Left hindlimb (tissue), 1 donor: Measurements from ENCODE around the gene FUT6.

Experiments used
- DNase-seq: peaks from one replicate; pipeline ENCODE4 v3.0.0-alpha.2; 2018

The FUT6 gene

GRCh38 chr19:5827891-5828660 is 11.4 kb downstream of the FUT6 start:
- DNase-seq: peak; percentile 97

GRCh38 chr19:5827342-5827890 is 12.1 kb downstream of the FUT6 start:
- no peak for DNase-seq

- DNase-seq: peak; percentile 67
Measured at GRCh38 chr19:5826531-5827341, 12.8 kb downstream of the FUT6 start.

DNA sequence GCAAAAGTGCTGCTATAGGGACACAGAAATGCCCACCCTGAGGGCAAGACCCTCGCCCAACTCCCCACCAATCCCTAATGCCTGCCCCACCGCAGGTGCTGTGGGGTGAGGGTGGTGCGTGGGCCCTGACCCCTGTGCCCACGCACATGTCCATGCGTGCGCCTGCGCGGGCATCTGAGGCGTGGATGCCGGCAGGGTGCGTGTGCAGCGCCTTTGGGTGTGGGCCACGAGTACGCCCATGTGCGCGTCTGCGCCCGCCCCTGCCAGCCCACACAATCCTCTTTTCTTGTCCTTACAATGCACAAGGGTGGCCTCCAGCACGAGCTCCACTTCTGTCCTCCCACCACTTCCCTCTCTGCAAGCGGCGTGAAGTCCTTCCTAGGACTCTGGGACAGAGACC is 14.3 kb downstream of the FUT6 start:
- DNase-seq: no peak

DNA sequence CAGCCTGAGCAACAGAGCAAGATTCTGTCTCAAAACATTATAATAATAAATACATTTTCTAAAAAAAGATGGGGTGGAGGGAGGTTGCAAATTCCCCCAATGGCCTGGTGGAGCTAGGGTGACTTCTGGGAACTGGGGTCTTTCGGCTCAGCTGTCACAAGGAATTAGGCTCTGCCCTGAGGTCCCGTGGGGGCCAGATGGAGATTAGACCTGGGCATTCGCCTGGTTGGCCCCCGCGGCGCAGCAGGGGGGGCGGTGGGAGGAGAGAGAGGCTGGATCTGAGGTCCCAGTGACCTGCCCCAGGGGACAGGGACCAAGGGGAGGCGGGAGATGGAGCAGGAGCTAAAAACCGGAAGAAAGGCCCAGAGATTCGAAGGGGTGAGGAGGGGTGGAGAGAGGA is 14.8 kb downstream of the FUT6 start:
- DNase-seq: no peak

GRCh38 chr19:5823579-5824281 is 15.8 kb downstream of the FUT6 start:
- DNase-seq: no peak

- DNase-seq: no peak
Measured at GRCh38 chr19:5822181-5822844, 17.2 kb downstream of the FUT6 start.

DNA sequence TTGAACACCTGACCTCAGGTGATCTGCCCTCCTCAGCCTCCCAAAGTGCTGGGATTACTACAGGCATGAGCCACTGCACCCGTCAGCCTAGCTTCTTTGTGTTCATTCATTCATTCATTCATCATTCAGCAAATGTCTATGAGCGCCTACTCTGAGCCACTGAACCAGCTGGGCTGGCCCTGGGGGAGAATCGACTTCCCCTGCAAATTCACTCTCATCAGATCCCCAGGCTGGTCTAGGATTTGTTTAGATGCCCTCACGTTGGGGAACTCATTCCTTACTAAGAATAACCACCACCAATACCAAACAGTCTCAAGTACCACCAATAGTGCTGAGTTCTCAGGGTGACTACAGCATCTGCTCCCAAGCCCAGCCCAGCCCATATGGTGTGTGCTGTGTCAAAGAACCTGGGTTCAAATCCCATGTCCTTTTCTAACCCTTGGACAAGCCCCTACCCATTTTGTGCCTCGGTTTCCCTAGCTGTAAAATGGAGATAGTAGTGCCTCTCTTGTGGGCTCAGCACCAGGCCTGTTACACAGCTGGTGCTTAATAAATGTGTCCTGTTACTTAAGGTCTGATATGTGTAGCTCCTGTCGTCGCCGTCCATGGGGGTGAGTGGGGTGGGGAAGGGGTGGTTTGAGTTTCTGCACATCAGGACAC is 17.9 kb downstream of the FUT6 start:
- no peak for DNase-seq

- DNase-seq: no peak
Measured at GRCh38 chr19:5820785-5821184, 18.7 kb downstream of the FUT6 start.

GRCh38 chr19:5818594-5818993 is 20.9 kb downstream of the FUT6 start:
- DNase-seq: no peak

GRCh38 chr19:5817218-5817617 is 22.3 kb downstream of the FUT6 start:
- DNase-seq: no peak

DNA sequence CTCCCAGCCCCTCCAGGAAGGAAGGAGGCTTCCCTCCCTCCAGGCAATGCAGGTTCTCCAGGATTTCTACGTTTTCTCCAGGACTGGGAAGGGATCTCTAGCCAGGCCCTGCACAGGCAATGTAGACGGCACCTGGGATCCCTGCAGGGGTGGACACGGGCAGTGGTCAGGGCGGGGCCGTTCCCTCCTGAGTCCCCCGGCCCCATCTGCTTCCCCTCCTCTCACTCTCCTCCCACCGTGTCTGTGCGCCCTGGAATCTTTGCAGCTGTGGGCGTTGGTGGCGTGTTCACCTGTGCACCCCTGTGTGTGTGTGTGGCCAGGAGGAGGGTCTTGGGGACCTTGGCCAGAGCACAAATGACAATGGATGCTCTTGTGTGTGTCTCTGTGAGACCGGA is 24.7 kb downstream of the FUT6 start:
- no peak for DNase-seq

DNA sequence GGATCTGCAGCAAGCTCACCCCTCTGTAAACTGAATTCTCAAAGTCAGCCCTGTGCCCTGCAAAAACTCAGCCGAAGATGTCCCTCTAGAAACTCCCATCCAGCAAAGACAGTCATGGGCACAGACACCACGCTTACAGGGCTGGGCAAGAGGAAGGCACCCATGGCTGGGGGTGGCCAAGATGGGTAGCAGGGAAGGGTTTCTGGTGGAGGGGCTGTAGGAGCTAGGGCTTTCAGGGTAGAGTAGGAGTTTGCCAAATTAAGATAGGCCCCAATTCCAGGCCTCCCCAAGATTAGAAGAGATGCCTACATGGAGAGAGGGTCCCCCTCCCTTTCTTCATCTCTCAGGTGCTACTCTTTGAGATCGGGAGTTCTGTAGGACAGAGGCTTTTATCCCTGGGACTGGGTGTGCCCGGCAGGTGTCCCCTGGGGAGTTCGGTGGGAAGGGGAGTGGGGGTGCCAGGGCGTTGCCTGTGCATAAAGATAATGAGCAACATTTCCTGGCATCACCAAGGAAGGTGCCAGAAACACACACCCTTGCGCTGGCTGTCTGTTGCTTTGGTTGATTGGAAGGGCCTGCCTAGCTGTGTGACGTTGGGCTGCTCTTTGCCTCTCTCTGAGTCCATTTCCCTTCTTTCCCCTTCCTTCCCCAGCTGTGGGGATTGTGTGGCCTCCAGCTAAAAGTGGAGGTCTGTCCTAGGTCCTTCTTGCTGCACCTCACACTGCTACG is 25.2 kb downstream of the FUT6 start:
- no peak for DNase-seq

DNA sequence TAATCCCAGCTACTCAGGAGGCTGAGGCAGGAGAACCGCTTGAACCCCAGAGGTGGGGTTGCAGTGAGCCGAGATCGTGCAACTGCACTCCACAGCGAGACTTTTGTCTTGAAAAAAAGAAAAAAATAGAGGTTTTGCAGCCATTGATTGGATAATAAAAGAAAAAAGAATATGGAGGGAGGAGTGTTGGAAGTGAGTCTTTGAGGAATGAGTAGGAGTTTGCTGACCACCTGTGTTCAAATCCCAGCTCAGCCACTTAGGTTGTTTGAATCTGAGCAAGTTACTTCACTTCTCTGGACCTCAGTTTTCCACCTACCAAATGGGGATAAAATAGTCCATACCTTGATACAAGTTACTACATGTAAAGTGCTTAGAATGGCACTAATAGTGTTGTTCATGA is 28.4 kb downstream of the FUT6 start:
- no peak for DNase-seq

- DNase-seq: no peak
Measured at GRCh38 chr19:5809469-5809868, 30.0 kb downstream of the FUT6 start.

DNA sequence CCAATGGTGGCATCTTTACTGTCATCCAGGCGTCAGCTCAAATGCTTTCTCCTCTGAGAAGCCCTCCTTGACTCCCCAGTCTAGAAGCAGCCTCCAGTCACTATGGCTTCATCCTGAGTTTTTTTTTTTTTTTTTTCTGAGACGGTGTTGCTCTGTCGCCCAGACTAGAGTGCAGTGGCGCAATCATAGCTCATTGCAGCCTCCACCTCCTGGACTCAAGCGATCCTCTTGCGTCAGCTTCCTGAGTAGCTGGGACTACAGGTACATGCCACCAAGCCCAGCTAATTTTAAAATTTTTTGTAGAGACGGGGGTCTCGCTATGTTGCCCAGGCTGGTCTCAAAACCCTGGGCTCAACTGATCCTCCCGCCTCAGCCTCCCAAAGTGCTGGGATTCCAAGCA is 30.4 kb downstream of the FUT6 start:
- DNase-seq: no peak

DNA sequence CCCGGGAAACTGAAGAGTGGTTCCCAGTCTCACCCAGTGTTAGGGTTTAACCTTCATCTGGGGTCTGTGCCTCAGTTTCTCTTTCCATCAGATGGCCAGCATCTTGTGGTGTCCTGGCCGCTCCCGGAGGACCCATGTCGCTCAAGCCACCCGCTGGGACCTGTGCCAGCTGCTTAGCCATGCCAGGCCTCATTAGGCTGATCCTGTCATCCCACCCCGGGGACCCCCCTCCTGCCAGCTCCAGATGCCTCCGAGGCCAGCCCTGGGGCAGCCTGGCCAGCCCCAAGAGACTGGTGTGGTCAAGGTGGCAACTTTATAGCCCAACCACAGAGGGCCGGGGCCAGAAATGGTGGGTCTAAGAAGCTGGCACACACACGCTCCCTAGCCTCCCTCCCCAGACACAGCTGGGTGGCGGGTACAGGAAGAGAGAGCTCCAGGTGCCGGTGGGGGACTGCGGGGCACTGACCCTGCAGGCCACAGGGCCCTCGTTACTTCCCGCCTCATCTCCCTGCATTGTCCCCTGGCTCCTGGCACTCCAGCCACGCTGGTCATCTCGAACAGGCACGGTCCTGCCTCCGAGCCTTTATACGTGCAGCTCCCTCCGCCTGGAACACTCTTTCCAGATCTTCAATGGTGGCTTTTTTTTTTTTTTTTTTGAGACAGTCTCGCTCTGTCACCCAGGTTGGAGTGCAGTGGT is 31.2 kb downstream of the FUT6 start:
- DNase-seq: no peak

DNA sequence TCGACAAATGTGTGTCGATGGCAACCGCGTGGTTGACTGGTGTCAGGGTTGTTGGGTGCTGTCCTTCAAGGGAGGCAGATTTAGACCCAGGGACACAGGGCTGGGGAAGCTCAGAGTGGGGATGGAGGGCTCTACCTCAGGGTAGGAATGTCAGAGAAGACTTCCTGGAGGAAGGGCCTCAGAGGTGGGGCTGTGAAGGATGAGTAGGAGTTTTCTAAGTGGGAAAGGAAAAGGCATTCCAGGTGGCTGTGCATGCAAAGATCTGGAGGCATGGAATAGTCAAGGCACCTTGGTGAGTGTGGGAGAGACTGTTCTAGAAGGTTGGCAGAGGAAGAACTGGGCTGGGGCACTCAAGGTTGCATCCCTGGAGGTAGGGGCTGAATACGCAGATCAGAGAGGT is 32.6 kb downstream of the FUT6 start:
- no peak for DNase-seq

GRCh38 chr19:5806133-5806489 is 33.4 kb downstream of the FUT6 start:
- DNase-seq: no peak

GRCh38 chr19:5805462-5806132 is 33.9 kb downstream of the FUT6 start:
- no peak for DNase-seq
